NAMALWA (cell line): ENCODE measurements around the gene OCA2.
"Not testable (repeated sequence)": the region's sequence is repeated elsewhere in the genome, so short reads cannot be mapped to it uniquely, and the experiment has no call there.

ENCODE experiments used
- DNase-seq: peaks from one replicate; pipeline ENCODE4 v3.0.0-alpha.2; 2015; ENCODE audit warnings: low spot score

OCA2 gene

GRCh38 chr15:27768732-27769475 is 330.2 kb downstream of the OCA2 start:
- no peak for DNase-seq

- DNase-seq = no peak
Observed at GRCh38 chr15:27767918-27768640, 331.0 kb downstream of the OCA2 start.

GRCh38 chr15:27767430-27767829 is 331.7 kb downstream of the OCA2 start:
- not testable (repeated sequence) for DNase-seq

GRCh38 chr15:27764339-27764738 is 334.8 kb downstream of the OCA2 start:
- DNase-seq = no peak

- no peak for DNase-seq
Observed at GRCh38 chr15:27763514-27763913, 335.6 kb downstream of the OCA2 start.

- no peak for DNase-seq
Observed at GRCh38 chr15:27762471-27762870, 336.6 kb downstream of the OCA2 start.

- DNase-seq = no peak
Observed at GRCh38 chr15:27757052-27757451, 342.1 kb downstream of the OCA2 start.

- DNase-seq = no peak
Observed at GRCh38 chr15:27752691-27753090, 346.4 kb downstream of the OCA2 start.

- no peak for DNase-seq
Observed at GRCh38 chr15:27747997-27748396, 351.1 kb downstream of the OCA2 start.

- no peak for DNase-seq
Observed at GRCh38 chr15:27746401-27746955, 352.6 kb downstream of the OCA2 start.

- DNase-seq = no peak
Observed at GRCh38 chr15:27744641-27745040, 354.5 kb downstream of the OCA2 start.

- DNase-seq = no peak
Observed at GRCh38 chr15:27743638-27744037, 355.5 kb downstream of the OCA2 start.

- no peak for DNase-seq
Observed at GRCh38 chr15:27742751-27743477, 356.2 kb downstream of the OCA2 start.

- DNase-seq = no peak
Observed at GRCh38 chr15:27741226-27741860, 357.8 kb downstream of the OCA2 start.

GRCh38 chr15:27734785-27735495 is 364.2 kb downstream of the OCA2 start:
- no peak for DNase-seq

GRCh38 chr15:27731776-27732175 is 367.3 kb downstream of the OCA2 start:
- no peak for DNase-seq

GRCh38 chr15:27730868-27731267 is 368.2 kb downstream of the OCA2 start:
- DNase-seq = no peak

- DNase-seq = no peak
Observed at GRCh38 chr15:27725731-27726130, 373.4 kb downstream of the OCA2 start.

- no peak for DNase-seq
Observed at GRCh38 chr15:27723821-27724220, 375.3 kb downstream of the OCA2 start.

- no peak for DNase-seq
Observed at GRCh38 chr15:27722102-27722501, 377.0 kb downstream of the OCA2 start.

- DNase-seq = no peak
Observed at GRCh38 chr15:27714675-27715074, 384.4 kb downstream of the OCA2 start.
